GM12878 (cell line): ENCODE data around the gene ATP1A1. TPM values are rescaled to one million over a fixed set of nuclear protein-coding genes. Genes with fewer than 3 reads are reported as not detected.

Source experiments
- ATAC-seq: fragments of 200-7000 bp; cut with Tn5 transposase; 3 replicates; pipeline ENCODE4 v1.9.1; 2020; ENCODE audit warnings: mild to moderate bottlenecking, moderate library complexity
- BruUV-seq: library from RNA; stranded (reverse); fragments of 400-500 nt; replicated peaks from 2 replicates; lab custom pipeline; 2021; lab: Mats Ljungman, UMichigan
- CTCF ChIA-PET: fragments of 300-600 bp; sonication (Branson Sonifier 250); formaldehyde crosslinking; extraction: SDS; loops from one replicate; lab custom pipeline; 2021; ENCODE audit warnings: inconsistent platforms; lab: Yijun Ruan, JAX
- POLR2A ChIA-PET: fragments of 350-600 bp; formaldehyde crosslinking; extraction: SDS; loops from one replicate; lab custom pipeline; 2021; ENCODE audit warnings: inconsistent platforms; lab: Charles Lee
- RAD21 ChIA-PET: fragments of 300-600 bp; sonication (Branson Sonifier 250); formaldehyde crosslinking; loops from one replicate; lab custom pipeline; 2023; ENCODE audit warnings: antibody characterized with exemption; ENCODE audit not compliant: unreplicated experiment; lab: Charles Lee
- SMC1A ChIA-PET: fragments of 300-600 bp; sonication (Branson Sonifier 250); formaldehyde crosslinking; loops from one replicate; lab custom pipeline; 2023; ENCODE audit not compliant: unreplicated experiment, uncharacterized antibody; lab: Charles Lee
- DNase-seq: peaks from one replicate; pipeline ENCODE4 v3.0.0-alpha.2; 2011; ENCODE audit warnings: low read depth, low spot score
- FAIRE-seq: peaks from 3 replicates; lab custom pipeline; 2011; peaks lifted over from hg19 to GRCh38; lab: Jason Lieb, UNC
- H2AFZ ChIP-seq: 2 replicates; pipeline ENCODE4 v1.6.0; 2011; ENCODE audit warnings: low read depth, low read length, control low read depth; ENCODE audit not compliant: control insufficient read depth
- H3K27ac ChIP-seq: 2 replicates; pipeline ENCODE4 v1.5.1; 2011; ENCODE audit warnings: control low read depth; ENCODE audit not compliant: control insufficient read depth, insufficient read depth
- H3K27me3 ChIP-seq, 2 experiments: replicated peaks in 1 of 2; 2 replicates each; pipeline versions ENCODE4 v1.6.0 to v1.6.1; 2011; ENCODE audit warnings: low read length in 1 of 2; ENCODE audit not compliant: control insufficient read depth in 2 of 2, insufficient read depth in 2 of 2
- H3K36me3 ChIP-seq, 2 experiments: 2 replicates each; pipeline ENCODE4 v1.5.1; 2011; ENCODE audit warnings: low read length in 1 of 2; ENCODE audit not compliant: control insufficient read depth in 2 of 2, insufficient read depth in 2 of 2
- H3K4me1 ChIP-seq: 2 replicates; pipeline ENCODE4 v1.6.1; 2011; ENCODE audit warnings: mild to moderate bottlenecking, low read length, moderate library complexity, mixed read lengths; ENCODE audit not compliant: control insufficient read depth, insufficient read depth
- H3K4me2 ChIP-seq: 2 replicates; pipeline ENCODE4 v1.6.0; 2011; ENCODE audit warnings: control low read depth; ENCODE audit not compliant: control insufficient read depth, insufficient read depth
- H3K4me3 ChIP-seq: fragments of 200-600 bp; sonication (generic); 2 replicates; pipeline ENCODE4 v1.5.1; 2016
- H3K79me2 ChIP-seq: 2 replicates; pipeline ENCODE4 v1.6.0; 2011; ENCODE audit warnings: low read length; ENCODE audit not compliant: control insufficient read depth, insufficient read depth
- H3K9ac ChIP-seq: 2 replicates; pipeline ENCODE4 v1.8.0; 2011; ENCODE audit warnings: low read length, control low read depth, mixed read lengths; ENCODE audit not compliant: control insufficient read depth, insufficient read depth
- H3K9me3 ChIP-seq: replicated peaks from 3 replicates; pipeline ENCODE4 v1.5.1; 2011; ENCODE audit warnings: mild to moderate bottlenecking, low read length; ENCODE audit not compliant: control insufficient read depth, insufficient read depth
- H4K20me1 ChIP-seq: 2 replicates; pipeline ENCODE4 v1.6.0; 2011; ENCODE audit not compliant: control insufficient read depth, insufficient read depth
- CHD2 ChIP-seq: IDR thresholded peaks from 2 replicates; pipeline ENCODE4 v1.6.1; 2011; ENCODE audit warnings: low read depth, low read length, improper control_type of control experiment, borderline replicate concordance
- KLF5 ChIP-seq: fragments of 450-650 bp; IDR thresholded peaks from 2 replicates; pipeline ENCODE4 v1.6.1; 2014; ENCODE audit warnings: mild to moderate bottlenecking; ENCODE audit not compliant: partially characterized antibody
- MTA3 ChIP-seq: IDR thresholded peaks from 2 replicates; pipeline ENCODE4 v1.6.1; 2012; ENCODE audit warnings: low read length, inconsistent platforms, borderline replicate concordance
- RELA ChIP-seq: fragments of 450-650 bp; IDR thresholded peaks from 2 replicates; pipeline ENCODE4 v1.8.0; 2014; ENCODE audit warnings: borderline replicate concordance; ENCODE audit not compliant: partially characterized antibody
- RELB ChIP-seq: fragments of 450-650 bp; IDR thresholded peaks from 2 replicates; pipeline ENCODE4 v1.6.1; 2017; ENCODE audit warnings: low read depth, mild to moderate bottlenecking, moderate library complexity
- SP1 ChIP-seq: IDR thresholded peaks from one replicate; pipeline ENCODE4 v1.6.1; 2011; ENCODE audit warnings: low read depth, low read length
- STAT3 ChIP-seq: IDR thresholded peaks from 2 replicates; pipeline ENCODE4 v1.6.1; 2011; ENCODE audit warnings: low read depth, low read length, improper control_type of control experiment
- SUPT20H ChIP-seq: IDR thresholded peaks from 2 replicates; pipeline ENCODE4 v1.6.1; 2011; ENCODE audit warnings: low read depth, mild to moderate bottlenecking, low read length, moderate library complexity, borderline replicate concordance; ENCODE audit not compliant: control insufficient read depth
- TCF3 ChIP-seq: IDR thresholded peaks from 2 replicates; pipeline ENCODE4 v1.6.1; 2012; ENCODE audit warnings: low read depth, mild to moderate bottlenecking, low read length, borderline replicate concordance; ENCODE audit not compliant: insufficient read depth
- YBX1 ChIP-seq: fragments of 450-650 bp; IDR thresholded peaks from 2 replicates; pipeline ENCODE4 v1.6.1; 2016; ENCODE audit warnings: antibody characterized with exemption
- ZBTB11 ChIP-seq: fragments of 450-650 bp; formaldehyde crosslinking; IDR thresholded peaks from 2 replicates; pipeline ENCODE4 v1.5.0; 2022; ENCODE audit warnings: mild to moderate bottlenecking, missing genetic modification characterization
- WGBS: methylation state at CpG from one replicate; pipeline ENCODE4 v1.1.6; 2016; ENCODE audit warnings: low lambda C conversion rate; ENCODE audit not compliant: insufficient replicate concordance, insufficient coverage; ENCODE audit errors: missing lambda C conversion rate; 5-methylcytosine and 5-hydroxymethylcytosine counted together
- in situ Hi-C: fragments of 300-500 bp; cut with MboI; formaldehyde crosslinking; loops from 9 replicates; pipeline ENCODE4 v1.14.3; 2018; ENCODE audit warnings: mixed read lengths
- intact Hi-C: fragments of 100-400 bp; cut with micrococcal nuclease; formaldehyde crosslinking; loops from one replicate; pipeline ENCODE4 v1.14.2; 2022; ENCODE audit not compliant: unreplicated experiment
- polyA plus RNA-seq, 11 experiments: library from polyadenylated mRNA; depleted of rRNA in 4 of 11; unstranded in 6 of 11; stranded (reverse) in 5 of 11; fragments of >200 nt; fragmentation: Nextera tagmentation in 4 of 11; fragmentation: Illumina TruSeq in 1 of 11; extraction: Ambion mirVana in 4 of 11; extraction: Trizol in 1 of 11; gene quantifications; 1 replicate in 1 of 11; 2 replicates in 10 of 11; pipeline versions ENCODE4 v1.2.1 to v1.2.3, GENCODE V29; 2011 to 2016; ENCODE audit warnings: inconsistent platforms in 2 of 11, missing spikeins in 2 of 11, low read depth in 1 of 11
- total RNA-seq, 4 experiments: library from RNA; depleted of rRNA in 3 of 4; stranded (reverse); fragments of >200 nt in 3 of 4; fragmentation: Illumina TruSeq in 1 of 4; extraction: Trizol in 1 of 4; gene quantifications; 2 replicates each; pipeline versions ENCODE4 v1.2.1 to v1.2.3, GENCODE V29; 2013 to 2021
- TF ChIP-seq, protein P1 (sequence below): fragments of 450-650 bp; IDR thresholded peaks from 2 replicates; pipeline ENCODE4 v1.6.1; 2017; ENCODE audit warnings: mild to moderate bottlenecking, moderate library complexity

ATP1A1 gene
- total and polyA plus RNA-seq, 10 of the 15 experiments (the other 5 are each of a cell fraction or from before 2014, with no cell fraction given) = 113 to 566 (median 313) TPM

DNA sequence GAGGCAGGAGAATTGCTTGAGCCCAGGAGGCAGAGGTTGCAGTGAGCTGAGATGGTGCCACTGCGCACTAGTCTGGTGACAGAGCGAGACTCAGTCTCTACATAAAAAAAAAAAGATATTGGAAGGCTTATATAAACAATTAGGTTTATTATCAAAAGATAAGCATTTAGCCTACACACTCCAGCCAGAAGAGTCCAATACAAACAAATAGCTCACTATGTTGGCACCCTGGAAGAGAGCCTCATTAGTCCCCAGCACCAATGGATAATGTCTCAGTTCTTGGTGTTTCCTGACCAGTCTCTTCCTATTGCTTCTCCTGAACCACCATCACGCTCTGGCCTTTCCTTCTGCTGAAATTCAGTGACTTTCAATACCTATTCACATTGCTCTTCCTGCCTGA, 48.6 kb upstream of the ATP1A1 start (continued):
- no peak for TF ChIP-seq SUPT20H
- no peak for TF ChIP-seq TCF3
- TF ChIP-seq, protein P1, sequence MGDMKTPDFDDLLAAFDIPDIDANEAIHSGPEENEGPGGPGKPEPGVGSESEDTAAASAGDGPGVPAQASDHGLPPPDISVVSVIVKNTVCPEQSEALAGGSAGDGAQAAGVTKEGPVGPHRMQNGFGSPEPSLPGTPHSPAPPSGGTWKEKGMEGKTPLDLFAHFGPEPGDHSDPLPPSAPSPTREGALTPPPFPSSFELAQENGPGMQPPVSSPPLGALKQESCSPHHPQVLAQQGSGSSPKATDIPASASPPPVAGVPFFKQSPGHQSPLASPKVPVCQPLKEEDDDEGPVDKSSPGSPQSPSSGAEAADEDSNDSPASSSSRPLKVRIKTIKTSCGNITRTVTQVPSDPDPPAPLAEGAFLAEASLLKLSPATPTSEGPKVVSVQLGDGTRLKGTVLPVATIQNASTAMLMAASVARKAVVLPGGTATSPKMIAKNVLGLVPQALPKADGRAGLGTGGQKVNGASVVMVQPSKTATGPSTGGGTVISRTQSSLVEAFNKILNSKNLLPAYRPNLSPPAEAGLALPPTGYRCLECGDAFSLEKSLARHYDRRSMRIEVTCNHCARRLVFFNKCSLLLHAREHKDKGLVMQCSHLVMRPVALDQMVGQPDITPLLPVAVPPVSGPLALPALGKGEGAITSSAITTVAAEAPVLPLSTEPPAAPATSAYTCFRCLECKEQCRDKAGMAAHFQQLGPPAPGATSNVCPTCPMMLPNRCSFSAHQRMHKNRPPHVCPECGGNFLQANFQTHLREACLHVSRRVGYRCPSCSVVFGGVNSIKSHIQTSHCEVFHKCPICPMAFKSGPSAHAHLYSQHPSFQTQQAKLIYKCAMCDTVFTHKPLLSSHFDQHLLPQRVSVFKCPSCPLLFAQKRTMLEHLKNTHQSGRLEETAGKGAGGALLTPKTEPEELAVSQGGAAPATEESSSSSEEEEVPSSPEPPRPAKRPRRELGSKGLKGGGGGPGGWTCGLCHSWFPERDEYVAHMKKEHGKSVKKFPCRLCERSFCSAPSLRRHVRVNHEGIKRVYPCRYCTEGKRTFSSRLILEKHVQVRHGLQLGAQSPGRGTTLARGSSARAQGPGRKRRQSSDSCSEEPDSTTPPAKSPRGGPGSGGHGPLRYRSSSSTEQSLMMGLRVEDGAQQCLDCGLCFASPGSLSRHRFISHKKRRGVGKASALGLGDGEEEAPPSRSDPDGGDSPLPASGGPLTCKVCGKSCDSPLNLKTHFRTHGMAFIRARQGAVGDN = no peak

DNA sequence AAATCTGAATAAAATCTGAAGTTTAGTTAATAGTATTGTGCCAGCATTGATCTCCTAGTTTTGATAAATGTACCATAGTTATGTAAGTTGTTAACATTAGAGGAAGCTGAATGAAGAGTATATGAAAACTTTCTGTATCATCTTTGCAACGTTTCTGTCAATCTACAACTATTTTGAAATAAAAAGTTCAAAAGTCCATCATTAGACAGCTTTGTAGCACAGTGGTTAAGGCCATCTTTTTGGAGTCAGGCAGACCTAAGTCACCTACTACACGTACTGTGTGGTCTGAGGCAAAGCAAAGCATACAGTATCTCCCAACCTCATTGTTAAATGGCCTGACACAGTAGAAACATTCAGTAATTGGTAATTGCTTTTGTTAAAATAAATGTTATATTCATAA, 47.9 kb upstream of the ATP1A1 start:
- no peak for FAIRE-seq
- BruUV-seq = no TSS peak
- intact Hi-C loops = no loop called here
- TF ChIP-seq YBX1 (no peak), RELA (no peak), CHD2 (no peak), SP1 (no peak), RELB (no peak), KLF5 (no peak), ZBTB11 (no peak), MTA3 (no peak), STAT3 (no peak)

More for the DNA sequence above, 47.9 kb upstream of the ATP1A1 start:
- Histone ChIP-seq H3K9me3 (no peaks in the 10 kb centered on the region), H3K27ac (no peak overlapping the region), H3K27me3 (no peaks in the 10 kb centered on the region; a peak in 1 of 4 replicates), H3K79me2 (no peaks in the 10 kb centered on the region), H3K9ac (no peak overlapping the region), H3K4me2 (no peak overlapping the region), H3K4me1 (peaks cover 8% of the 10 kb centered on the region), H2AFZ (no peak overlapping the region), H3K4me3 (no peak overlapping the region), H4K20me1 (no peaks in the 10 kb centered on the region), H3K36me3 (no peaks in the 10 kb centered on the region)
- ATAC-seq (no peak), DNase-seq (no peak)
- ChIA-PET RAD21 (no interaction called here), CTCF (interaction anchor here (1.2 kb wide), 1 partner anchor 10 kb away, joined by 4 read pairs; no protein-coding TSS in a partner anchor), POLR2A (no interaction called here), SMC1A (interaction anchor here (1.0 to 1.2 kb wide), 2 partner anchors 23 to 161 kb away, joined by 3 read pairs; no protein-coding TSS in a partner anchor)
- in situ Hi-C loops = no loop called here
- WGBS = 42% methylated on average over 2 of the region's 2 CpGs
